ENCODE data around the gene KCNE4. TPM values are rescaled to one million over a fixed set of nuclear protein-coding genes. Genes with fewer than 3 reads are reported as not detected.

The KCNE4 gene
- total and polyA plus RNA-seq, 4 donors: 0.19 to 0.42 (median 0.31) TPM

DNA sequence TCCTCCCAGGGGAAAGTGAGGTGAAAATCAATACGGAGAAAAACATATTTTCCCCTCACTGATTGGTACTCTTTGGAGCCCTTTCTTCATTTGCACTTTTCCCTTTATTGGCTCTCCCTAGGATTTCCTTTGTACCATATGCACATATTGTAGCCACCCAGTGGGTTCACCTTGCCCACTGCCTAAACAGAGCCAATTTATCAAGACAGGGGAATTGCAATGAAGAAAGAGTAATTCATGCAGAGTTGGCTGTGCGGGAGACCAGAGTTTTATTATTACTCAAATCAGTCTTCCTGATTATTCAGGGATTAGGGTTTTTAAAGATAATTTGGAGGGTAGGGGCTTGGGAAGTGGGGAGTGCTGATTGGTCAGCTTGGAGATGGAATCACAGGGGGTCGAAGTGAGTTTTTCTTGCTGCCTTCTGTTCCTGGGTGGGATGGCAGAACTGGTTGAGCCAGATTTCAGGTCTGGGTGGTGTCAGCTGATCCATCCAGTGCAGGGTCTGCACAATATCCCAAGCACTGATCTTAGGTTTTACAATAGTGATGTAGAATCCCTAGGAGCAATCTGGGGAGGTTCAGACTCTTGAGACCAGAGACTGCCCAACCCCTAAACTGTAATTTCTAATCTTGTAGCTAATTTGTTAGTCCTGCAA lies 15.1 kb upstream of the KCNE4 start:
- Histone ChIP-seq H3K9me3 (ENCODE audit: control insufficient read depth in 4 of 4, low read length in 3 of 4) (peaks cover 0 to 3% (median 0%) of the 10 kb centered on the region in 4 donors), H3K27ac (ENCODE audit: low read depth in 1 of 2, low read length in 2 of 2) (no peak overlapping the region), H3K4me1 (ENCODE audit: control insufficient read depth in 4 of 4, insufficient read depth in 4 of 4, low read length in 3 of 4) (no peaks in the 10 kb centered on the region), H3K4me3 (ENCODE audit: low read depth in 1 of 3, low read length in 3 of 3) (no peak overlapping the region), H3K27me3 (ENCODE audit: control insufficient read depth in 4 of 4, insufficient read depth in 4 of 4, low read length in 3 of 4) (no peaks in the 10 kb centered on the region), H3K9ac (ENCODE audit: low read depth in 1 of 2, low read length in 2 of 2) (no peak overlapping the region), H3K36me3 (ENCODE audit: control insufficient read depth in 4 of 4, insufficient read depth in 3 of 4, low read depth in 1 of 4, low read length in 3 of 4) (no peaks in the 10 kb centered on the region)
- WGBS: 62% methylated on average over 3 of the region's 3 CpGs
- no peak for DNase-seq (ENCODE audit: low spot score)
- TF ChIP-seq, protein P1, sequence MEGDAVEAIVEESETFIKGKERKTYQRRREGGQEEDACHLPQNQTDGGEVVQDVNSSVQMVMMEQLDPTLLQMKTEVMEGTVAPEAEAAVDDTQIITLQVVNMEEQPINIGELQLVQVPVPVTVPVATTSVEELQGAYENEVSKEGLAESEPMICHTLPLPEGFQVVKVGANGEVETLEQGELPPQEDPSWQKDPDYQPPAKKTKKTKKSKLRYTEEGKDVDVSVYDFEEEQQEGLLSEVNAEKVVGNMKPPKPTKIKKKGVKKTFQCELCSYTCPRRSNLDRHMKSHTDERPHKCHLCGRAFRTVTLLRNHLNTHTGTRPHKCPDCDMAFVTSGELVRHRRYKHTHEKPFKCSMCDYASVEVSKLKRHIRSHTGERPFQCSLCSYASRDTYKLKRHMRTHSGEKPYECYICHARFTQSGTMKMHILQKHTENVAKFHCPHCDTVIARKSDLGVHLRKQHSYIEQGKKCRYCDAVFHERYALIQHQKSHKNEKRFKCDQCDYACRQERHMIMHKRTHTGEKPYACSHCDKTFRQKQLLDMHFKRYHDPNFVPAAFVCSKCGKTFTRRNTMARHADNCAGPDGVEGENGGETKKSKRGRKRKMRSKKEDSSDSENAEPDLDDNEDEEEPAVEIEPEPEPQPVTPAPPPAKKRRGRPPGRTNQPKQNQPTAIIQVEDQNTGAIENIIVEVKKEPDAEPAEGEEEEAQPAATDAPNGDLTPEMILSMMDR (IDR thresholded peaks at IDR 0.05; ENCODE audit: low read depth, low read length, missing input control): no peak
- no peak for TF ChIP-seq SP1 (IDR thresholded peaks at IDR 0.05)
- TF ChIP-seq HNF4A (conservative IDR thresholded peaks at IDR 0.05): no peak
- TF ChIP-seq YY1 (IDR thresholded peaks at IDR 0.05): no peak
- no peak for TF ChIP-seq TAF1 (conservative IDR thresholded peaks at IDR 0.05)
- no peak for TF ChIP-seq RAD21 (IDR thresholded peaks at IDR 0.05)
- no peak for TF ChIP-seq NR2F2 (IDR thresholded peaks at IDR 0.05)
- no peak for TF ChIP-seq FOXA2 (IDR thresholded peaks at IDR 0.05)
- TF ChIP-seq GABPA (IDR thresholded peaks at IDR 0.05 in 1 of 2, conservative IDR thresholded peaks at IDR 0.05 in 1 of 2): no peak
- TF ChIP-seq JUND (IDR thresholded peaks at IDR 0.05): no peak
- TF ChIP-seq, protein P2, sequence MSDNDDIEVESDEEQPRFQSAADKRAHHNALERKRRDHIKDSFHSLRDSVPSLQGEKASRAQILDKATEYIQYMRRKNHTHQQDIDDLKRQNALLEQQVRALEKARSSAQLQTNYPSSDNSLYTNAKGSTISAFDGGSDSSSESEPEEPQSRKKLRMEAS (IDR thresholded peaks at IDR 0.05): no peak
- TF ChIP-seq, protein P3, sequence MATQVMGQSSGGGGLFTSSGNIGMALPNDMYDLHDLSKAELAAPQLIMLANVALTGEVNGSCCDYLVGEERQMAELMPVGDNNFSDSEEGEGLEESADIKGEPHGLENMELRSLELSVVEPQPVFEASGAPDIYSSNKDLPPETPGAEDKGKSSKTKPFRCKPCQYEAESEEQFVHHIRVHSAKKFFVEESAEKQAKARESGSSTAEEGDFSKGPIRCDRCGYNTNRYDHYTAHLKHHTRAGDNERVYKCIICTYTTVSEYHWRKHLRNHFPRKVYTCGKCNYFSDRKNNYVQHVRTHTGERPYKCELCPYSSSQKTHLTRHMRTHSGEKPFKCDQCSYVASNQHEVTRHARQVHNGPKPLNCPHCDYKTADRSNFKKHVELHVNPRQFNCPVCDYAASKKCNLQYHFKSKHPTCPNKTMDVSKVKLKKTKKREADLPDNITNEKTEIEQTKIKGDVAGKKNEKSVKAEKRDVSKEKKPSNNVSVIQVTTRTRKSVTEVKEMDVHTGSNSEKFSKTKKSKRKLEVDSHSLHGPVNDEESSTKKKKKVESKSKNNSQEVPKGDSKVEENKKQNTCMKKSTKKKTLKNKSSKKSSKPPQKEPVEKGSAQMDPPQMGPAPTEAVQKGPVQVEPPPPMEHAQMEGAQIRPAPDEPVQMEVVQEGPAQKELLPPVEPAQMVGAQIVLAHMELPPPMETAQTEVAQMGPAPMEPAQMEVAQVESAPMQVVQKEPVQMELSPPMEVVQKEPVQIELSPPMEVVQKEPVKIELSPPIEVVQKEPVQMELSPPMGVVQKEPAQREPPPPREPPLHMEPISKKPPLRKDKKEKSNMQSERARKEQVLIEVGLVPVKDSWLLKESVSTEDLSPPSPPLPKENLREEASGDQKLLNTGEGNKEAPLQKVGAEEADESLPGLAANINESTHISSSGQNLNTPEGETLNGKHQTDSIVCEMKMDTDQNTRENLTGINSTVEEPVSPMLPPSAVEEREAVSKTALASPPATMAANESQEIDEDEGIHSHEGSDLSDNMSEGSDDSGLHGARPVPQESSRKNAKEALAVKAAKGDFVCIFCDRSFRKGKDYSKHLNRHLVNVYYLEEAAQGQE (IDR thresholded peaks at IDR 0.05): no peak
- TF ChIP-seq, protein P4, sequence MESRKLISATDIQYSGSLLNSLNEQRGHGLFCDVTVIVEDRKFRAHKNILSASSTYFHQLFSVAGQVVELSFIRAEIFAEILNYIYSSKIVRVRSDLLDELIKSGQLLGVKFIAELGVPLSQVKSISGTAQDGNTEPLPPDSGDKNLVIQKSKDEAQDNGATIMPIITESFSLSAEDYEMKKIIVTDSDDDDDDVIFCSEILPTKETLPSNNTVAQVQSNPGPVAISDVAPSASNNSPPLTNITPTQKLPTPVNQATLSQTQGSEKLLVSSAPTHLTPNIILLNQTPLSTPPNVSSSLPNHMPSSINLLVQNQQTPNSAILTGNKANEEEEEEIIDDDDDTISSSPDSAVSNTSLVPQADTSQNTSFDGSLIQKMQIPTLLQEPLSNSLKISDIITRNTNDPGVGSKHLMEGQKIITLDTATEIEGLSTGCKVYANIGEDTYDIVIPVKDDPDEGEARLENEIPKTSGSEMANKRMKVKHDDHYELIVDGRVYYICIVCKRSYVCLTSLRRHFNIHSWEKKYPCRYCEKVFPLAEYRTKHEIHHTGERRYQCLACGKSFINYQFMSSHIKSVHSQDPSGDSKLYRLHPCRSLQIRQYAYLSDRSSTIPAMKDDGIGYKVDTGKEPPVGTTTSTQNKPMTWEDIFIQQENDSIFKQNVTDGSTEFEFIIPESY (IDR thresholded peaks at IDR 0.05): no peak
- no peak for TF ChIP-seq HNF4G (IDR thresholded peaks at IDR 0.05)
- TF ChIP-seq EGR1 (IDR thresholded peaks at IDR 0.05; ENCODE audit: low read depth in 2 of 2): no peak
- TF ChIP-seq, protein P5, sequence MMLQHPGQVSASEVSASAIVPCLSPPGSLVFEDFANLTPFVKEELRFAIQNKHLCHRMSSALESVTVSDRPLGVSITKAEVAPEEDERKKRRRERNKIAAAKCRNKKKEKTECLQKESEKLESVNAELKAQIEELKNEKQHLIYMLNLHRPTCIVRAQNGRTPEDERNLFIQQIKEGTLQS (IDR thresholded peaks at IDR 0.05): no peak
- no peak for TF ChIP-seq RXRA (IDR thresholded peaks at IDR 0.05)
- no peak for TF ChIP-seq FOXA1 (IDR thresholded peaks at IDR 0.05)

Data from liver (tissue), 9 donors.